Esophagus squamous epithelium (tissue), 5 donors: ENCODE results near the gene PIGZ. TPM values are rescaled to one million over a fixed set of nuclear protein-coding genes. Genes with fewer than 3 reads are reported as not detected.

Experiments
- DNase-seq: peaks from one replicate; lab custom pipeline; 2025; lab: John Stamatoyannopoulos, UW
- H3K27ac ChIP-seq, 4 donors: fragments of 200-600 bp; sonication (generic); one replicate each; pipeline ENCODE4 v1.5.1; 2016 to 2019; ENCODE audit warnings: mild to moderate bottlenecking in 1 of 4
- H3K27me3 ChIP-seq, 4 donors: fragments of 200-600 bp; sonication (generic); 1 replicate in 3 of 4; 2 replicates in 1 of 4; pipeline versions ENCODE4 v1.5.1 to v1.6.0; 2017 to 2021; ENCODE audit warnings: antibody characterized with exemption in 1 of 4
- H3K36me3 ChIP-seq, 3 donors: fragments of 200-600 bp; sonication (generic); one replicate each; pipeline ENCODE4 v1.5.1; 2016 to 2019
- H3K4me1 ChIP-seq, 3 donors: fragments of 200-600 bp; sonication (generic); one replicate each; pipeline ENCODE4 v1.5.1; 2017 to 2019
- H3K4me3 ChIP-seq, 4 donors: fragments of 200-600 bp; sonication (generic); 1 replicate in 3 of 4; 2 replicates in 1 of 4; pipeline ENCODE4 v1.5.1; 2016 to 2019; ENCODE audit warnings: mild to moderate bottlenecking in 2 of 4, moderate library complexity in 1 of 4
- H3K9me3 ChIP-seq, 3 donors: fragments of 200-600 bp; sonication (generic); one replicate each; pipeline ENCODE4 v1.5.1; 2016 to 2019
- CTCF ChIP-seq, 6 experiments: fragments of 450-650 bp in 4 of 6; fragments of 200-600 bp in 2 of 6; sonication (generic) in 2 of 6; IDR thresholded peaks; one replicate each; pipeline ENCODE4 v1.5.1; 2016 to 2019; ENCODE audit warnings: antibody characterized with exemption in 6 of 6, mild to moderate bottlenecking in 4 of 6, moderate library complexity in 4 of 6
- POLR2A ChIP-seq, 4 donors: fragments of 450-650 bp; IDR thresholded peaks; one replicate each; pipeline ENCODE4 v1.6.1; 2017; ENCODE audit warnings: antibody characterized with exemption in 4 of 4, mild to moderate bottlenecking in 4 of 4, moderate library complexity in 3 of 4
- WGBS, 2 donors: methylation state at CpG; one replicate each; pipeline ENCODE4 v1.1.5; 2018; 5-methylcytosine and 5-hydroxymethylcytosine counted together
- intact Hi-C: fragments of 100-400 bp; cut with DNase I; formaldehyde crosslinking; loops from one replicate; pipeline ENCODE4 v1.15.0; 2022
- total RNA-seq, 4 donors: library from RNA; depleted of rRNA; stranded (reverse); fragments of >200 nt; gene quantifications; one replicate each; pipeline ENCODE4 v1.1.0, GENCODE V29; 2016
- donor health status: DM: yes; HTN: yes; CAD: no.

Gene PIGZ
- total RNA-seq = 1 to 10 TPM; 3.4 to 8.8 (median 5.4) TPM

- intact Hi-C loops = loop anchor here (10.0 kb wide), 1 partner anchor 134 kb away; no protein-coding TSS in a partner anchor
- no peak for DNase-seq
- H3K27me3 ChIP-seq = no peaks in the 10 kb centered on the region
Measured at GRCh38 chr3:196968233-196969133, at the start of gene PIGZ. PIGZ (minus strand) TSS chr3:196968833; CDS start chr3:196952031, 16,802 bp downstream.

GRCh38 chr3:197017003-197017402, 48.4 kb upstream of the PIGZ start:
- Histone ChIP-seq H3K36me3 (no peaks in the 10 kb centered on the region), H3K9me3 (no peaks in the 10 kb centered on the region), H3K4me1 (no peaks in the 10 kb centered on the region), H3K27ac (no peak overlapping the region), H3K4me3 (no peak overlapping the region), H3K27me3 (peaks cover 0 to 8% (median 0%) of the 10 kb centered on the region in 4 donors)
- TF ChIP-seq POLR2A (IDR thresholded peaks at IDR 0.05) (no peak), CTCF (IDR thresholded peaks at IDR 0.05) (no peak)
- no peak for DNase-seq
- intact Hi-C loops = no loop called here
- WGBS, 2 donors = 94 to 100% methylated on average over 1 to 3 of the region's 18 CpGs

More at GRCh38 chr3:196968233-196969133, at the start of gene PIGZ:
- H3K4me1 ChIP-seq = peaks cover 4 to 18% (median 10%) of the 10 kb centered on the region in 3 donors
- 0 to 6% methylated on average over 3 to 14 of the region's 98 CpGs for WGBS, 2 donors
- peaks cover 0 to 19% (median 0%) of the 10 kb centered on the region in 3 donors for H3K36me3 ChIP-seq
- peak within 1 kb of the TSS; percentile 80 to 89 (median 88) for H3K27ac ChIP-seq
- peak within 1 kb of the TSS; percentile 74 to 96 (median 86) for H3K4me3 ChIP-seq
- TF ChIP-seq CTCF (IDR thresholded peaks at IDR 0.05) (no peak), POLR2A (IDR thresholded peaks at IDR 0.05) (no peak)
- H3K9me3 ChIP-seq = no peaks in the 10 kb centered on the region

GRCh38 chr3:197015790-197016736, 47.4 kb upstream of the PIGZ start:
- WGBS, 2 donors = 89% methylated on average over 22 of the region's 28 CpGs
- no peak for DNase-seq
- TF ChIP-seq CTCF (IDR thresholded peaks at IDR 0.05) (no peak), POLR2A (IDR thresholded peaks at IDR 0.05) (no peak)

GRCh38 chr3:197014942-197015575, 46.4 kb upstream of the PIGZ start:
- Histone ChIP-seq H3K9me3 (no peaks in the 10 kb centered on the region), H3K27ac (no peak overlapping the region), H3K36me3 (no peaks in the 10 kb centered on the region), H3K4me3 (no peak overlapping the region), H3K4me1 (no peaks in the 10 kb centered on the region), H3K27me3 (no peaks in the 10 kb centered on the region)
- DNase-seq = no peak
- 87 to 90% methylated on average over 8 to 14 of the region's 22 CpGs for WGBS, 2 donors
- intact Hi-C loops = no loop called here
- no peak for TF ChIP-seq CTCF (IDR thresholded peaks at IDR 0.05)
- no peak for TF ChIP-seq POLR2A (IDR thresholded peaks at IDR 0.05)

More at GRCh38 chr3:197015790-197016736, 47.4 kb upstream of the PIGZ start:
- Histone ChIP-seq H3K9me3 (no peaks in the 10 kb centered on the region), H3K27ac (no peak overlapping the region), H3K36me3 (no peaks in the 10 kb centered on the region), H3K27me3 (peaks cover 0 to under 1% (median 0%) of the 10 kb centered on the region in 4 donors), H3K4me3 (no peak overlapping the region), H3K4me1 (no peaks in the 10 kb centered on the region)
- intact Hi-C loops = no loop called here
